Measurements from ENCODE around the gene FAM53A. TPM values are rescaled to one million over a fixed set of nuclear protein-coding genes. Genes with fewer than 3 reads are reported as not detected.

Gene FAM53A
- total and polyA plus RNA-seq, 8 donors: 0.73 to 2.8 (median 1.8) TPM; not detected in 4

DNA sequence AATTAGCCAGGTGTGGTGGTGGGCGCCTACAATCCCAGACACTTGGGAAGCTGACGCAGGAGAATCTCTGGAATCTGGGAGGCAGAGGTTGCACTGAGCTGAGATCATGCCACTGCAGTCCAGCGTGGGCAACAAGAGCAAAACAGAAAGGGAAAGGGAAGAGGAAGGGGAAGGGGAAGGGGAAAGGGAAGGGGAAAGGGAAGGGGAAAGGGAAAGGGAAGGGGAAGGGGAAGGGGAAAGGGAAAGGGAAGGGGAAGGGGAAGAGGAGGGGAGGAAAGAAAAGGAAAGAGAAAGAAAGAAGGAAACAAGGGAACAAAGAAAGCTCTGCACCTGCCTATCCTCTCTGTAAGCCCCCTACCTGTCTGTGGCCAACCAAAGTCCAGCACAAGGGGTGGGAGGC, 35.2 kb downstream of the FAM53A start:
- Histone ChIP-seq H3K36me3 (no peaks in the 10 kb centered on the region), H3K9me3 (no peaks in the 10 kb centered on the region), H3K4me1 (peaks cover 7 to 19% (median 16%) of the 10 kb centered on the region in 4 donors), H3K4me3 (no peak overlapping the region), H3K27ac (no peak overlapping the region), H3K27me3 (no peaks in the 10 kb centered on the region)
- 80 to 94% (median 86%) methylated on average over 3 of the region's 3 CpGs for WGBS, 5 donors
- no peak for DNase-seq
- TF ChIP-seq POLR2A (IDR thresholded peaks at IDR 0.05): no peak
- TF ChIP-seq POLR2AphosphoS5 (IDR thresholded peaks at IDR 0.05): no peak
- TF ChIP-seq CTCF (IDR thresholded peaks at IDR 0.05): no peak
- intact Hi-C loops (cut with DNase I; ENCODE audit: low total_unique reads): no loop called here

GRCh38 chr4:1647432-1647831, 36.7 kb downstream of the FAM53A start:
- H3K27me3 ChIP-seq: no peaks in the 10 kb centered on the region
- no peak overlapping the region for H3K4me3 ChIP-seq
- H3K36me3 ChIP-seq: no peaks in the 10 kb centered on the region
- no peak for DNase-seq
- TF ChIP-seq EP300 (IDR thresholded peaks at IDR 0.05) (no peak), CTCF (IDR thresholded peaks at IDR 0.05) (no peak), POLR2AphosphoS5 (IDR thresholded peaks at IDR 0.05) (no peak), POLR2A (IDR thresholded peaks at IDR 0.05) (no peak)
- WGBS, 5 donors: 85 to 92% (median 87%) methylated on average over 19 of the region's 19 CpGs
- no peaks in the 10 kb centered on the region for H3K9me3 ChIP-seq
- intact Hi-C loops (cut with DNase I; ENCODE audit: low total_unique reads): no loop called here
- no peak overlapping the region for H3K27ac ChIP-seq
- H3K4me1 ChIP-seq: peaks cover 7 to 19% (median 16%) of the 10 kb centered on the region in 4 donors

DNA sequence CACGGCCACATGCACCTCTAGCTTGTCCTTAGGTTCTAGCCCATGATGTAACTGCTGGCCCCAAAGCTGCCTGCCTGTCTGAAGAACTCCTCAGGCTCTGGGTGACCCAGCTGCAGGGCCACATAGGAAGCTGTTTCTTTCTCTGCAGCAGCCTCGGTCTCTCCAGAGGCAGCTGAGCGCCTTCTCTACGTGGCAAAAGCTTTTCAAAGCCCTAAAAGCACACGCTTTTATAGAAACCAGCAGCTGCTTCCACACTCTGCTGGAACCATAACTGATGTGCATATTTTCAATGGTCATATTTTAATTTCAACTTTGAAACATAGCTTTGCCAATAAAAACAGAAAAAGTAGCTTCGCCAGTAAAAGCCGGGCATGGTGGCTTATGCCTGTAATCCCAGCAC, 37.4 kb downstream of the FAM53A start:
- peaks cover 7 to 19% (median 16%) of the 10 kb centered on the region in 4 donors for H3K4me1 ChIP-seq
- intact Hi-C loops (cut with DNase I; ENCODE audit: low total_unique reads): no loop called here
- TF ChIP-seq EP300 (IDR thresholded peaks at IDR 0.05): no peak
- TF ChIP-seq CTCF (IDR thresholded peaks at IDR 0.05): no peak
- TF ChIP-seq POLR2AphosphoS5 (IDR thresholded peaks at IDR 0.05): no peak
- TF ChIP-seq POLR2A (IDR thresholded peaks at IDR 0.05): no peak
- no peak overlapping the region for H3K27ac ChIP-seq
- no peaks in the 10 kb centered on the region for H3K27me3 ChIP-seq
- no peak for DNase-seq
- WGBS, 5 donors: 92 to 94% (median 93%) methylated on average over 7 of the region's 7 CpGs
- no peaks in the 10 kb centered on the region for H3K9me3 ChIP-seq
- H3K4me3 ChIP-seq: no peak overlapping the region
- no peaks in the 10 kb centered on the region for H3K36me3 ChIP-seq

GRCh38 chr4:1644891-1645657, 39.0 kb downstream of the FAM53A start:
- intact Hi-C loops (cut with DNase I; ENCODE audit: low total_unique reads): no loop called here
- H3K4me1 ChIP-seq: peaks cover 7 to 19% (median 16%) of the 10 kb centered on the region in 4 donors
- no peaks in the 10 kb centered on the region for H3K36me3 ChIP-seq
- H3K4me3 ChIP-seq: peak overlapping the region in 1 of 4 donors; percentile 7
- DNase-seq: peak; percentile 72 to 83
- no peaks in the 10 kb centered on the region for H3K9me3 ChIP-seq
- TF ChIP-seq POLR2AphosphoS5 (IDR thresholded peaks at IDR 0.05): peak; percentile 24 to 72 (median 30)
- no peak for TF ChIP-seq POLR2A (IDR thresholded peaks at IDR 0.05)
- no peaks in the 10 kb centered on the region for H3K27me3 ChIP-seq
- 30 to 49% (median 34%) methylated on average over 19 to 21 of the region's 21 CpGs for WGBS, 5 donors
- H3K27ac ChIP-seq: peak overlapping the region in 4 of 5 donors; percentile 14 to 84 (median 46)
